Type B pancreatic cell (in vitro differentiated cells): Measurements from ENCODE around the gene NPB. TPM values are rescaled to one million over a fixed set of nuclear protein-coding genes. Genes with fewer than 3 reads are reported as not detected.
A peak's percentile ranks its signal among the peaks of the same experiment; 100 is the strongest.

ENCODE experiments used
- DNase-seq: peaks from one replicate; pipeline ENCODE4 v3.0.0; 2021; ENCODE audit warnings: mixed read lengths; ENCODE audit not compliant: unreplicated experiment; ENCODE audit errors: extremely low spot score
- H3K27ac Mint-ChIP-seq: 2 replicates; pipeline ENCODE4 v1.8.0; 2021; ENCODE audit warnings: mild to moderate bottlenecking, mixed read lengths
- H3K27me3 Mint-ChIP-seq: 2 replicates; pipeline ENCODE4 v1.8.0; 2021; ENCODE audit warnings: mixed read lengths
- H3K36me3 Mint-ChIP-seq: 2 replicates; pipeline ENCODE4 v1.8.0; 2021; ENCODE audit warnings: mixed read lengths
- H3K4me1 Mint-ChIP-seq: one replicate; pipeline ENCODE4 v1.8.0; 2021; ENCODE audit warnings: mixed read lengths; ENCODE audit not compliant: unreplicated experiment
- H3K4me3 Mint-ChIP-seq: 2 replicates; pipeline ENCODE4 v1.8.0; 2021; ENCODE audit warnings: mild to moderate bottlenecking, mixed read lengths
- H3K9me3 Mint-ChIP-seq: 2 replicates; pipeline ENCODE4 v1.8.0; 2021; ENCODE audit warnings: mixed read lengths
- total RNA-seq: library from RNA; stranded (reverse); gene quantifications from 2 replicates; pipeline ENCODE4 v1.2.1, GENCODE V29; 2021; ENCODE audit warnings: low replicate concordance
- TF ChIP-seq, protein P1 (sequence below): fragments of 200-600 bp; sonication (generic); conservative IDR thresholded peaks from 2 replicates; pipeline ENCODE4 v1.5.0; 2021; ENCODE audit warnings: antibody characterized with exemption, mild to moderate bottlenecking

NPB gene
- total RNA-seq, 1 donor from 2014 or later, result 2.5 TPM

- Mint-ChIP-seq H3K36me3 (peaks cover 10% of the 10 kb centered on the region), H3K4me1 (peaks cover 20% of the 10 kb centered on the region), H3K9me3 (no peaks in the 10 kb centered on the region), H3K27ac (peak overlapping the region; percentile 75), H3K4me3 (no peak overlapping the region), H3K27me3 (no peaks in the 10 kb centered on the region)
- no peak for DNase-seq
- TF ChIP-seq, protein P1, sequence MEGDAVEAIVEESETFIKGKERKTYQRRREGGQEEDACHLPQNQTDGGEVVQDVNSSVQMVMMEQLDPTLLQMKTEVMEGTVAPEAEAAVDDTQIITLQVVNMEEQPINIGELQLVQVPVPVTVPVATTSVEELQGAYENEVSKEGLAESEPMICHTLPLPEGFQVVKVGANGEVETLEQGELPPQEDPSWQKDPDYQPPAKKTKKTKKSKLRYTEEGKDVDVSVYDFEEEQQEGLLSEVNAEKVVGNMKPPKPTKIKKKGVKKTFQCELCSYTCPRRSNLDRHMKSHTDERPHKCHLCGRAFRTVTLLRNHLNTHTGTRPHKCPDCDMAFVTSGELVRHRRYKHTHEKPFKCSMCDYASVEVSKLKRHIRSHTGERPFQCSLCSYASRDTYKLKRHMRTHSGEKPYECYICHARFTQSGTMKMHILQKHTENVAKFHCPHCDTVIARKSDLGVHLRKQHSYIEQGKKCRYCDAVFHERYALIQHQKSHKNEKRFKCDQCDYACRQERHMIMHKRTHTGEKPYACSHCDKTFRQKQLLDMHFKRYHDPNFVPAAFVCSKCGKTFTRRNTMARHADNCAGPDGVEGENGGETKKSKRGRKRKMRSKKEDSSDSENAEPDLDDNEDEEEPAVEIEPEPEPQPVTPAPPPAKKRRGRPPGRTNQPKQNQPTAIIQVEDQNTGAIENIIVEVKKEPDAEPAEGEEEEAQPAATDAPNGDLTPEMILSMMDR, result no peak
Measured at GRCh38 chr17:81865733-81866439, 36.2 kb upstream of the NPB start.

GRCh38 chr17:81866440-81867169 is 35.4 kb upstream of the NPB start:
- no peak for DNase-seq
- peak overlapping the region; percentile 72 for H3K4me3 Mint-ChIP-seq
- peak overlapping the region; percentile 90 for H3K27ac Mint-ChIP-seq
- peaks cover 20% of the 10 kb centered on the region for H3K4me1 Mint-ChIP-seq
- H3K9me3 Mint-ChIP-seq, result no peaks in the 10 kb centered on the region
- TF ChIP-seq, protein P1, result no peak
- no peaks in the 10 kb centered on the region for H3K27me3 Mint-ChIP-seq
- peaks cover 10% of the 10 kb centered on the region for H3K36me3 Mint-ChIP-seq

DNA sequence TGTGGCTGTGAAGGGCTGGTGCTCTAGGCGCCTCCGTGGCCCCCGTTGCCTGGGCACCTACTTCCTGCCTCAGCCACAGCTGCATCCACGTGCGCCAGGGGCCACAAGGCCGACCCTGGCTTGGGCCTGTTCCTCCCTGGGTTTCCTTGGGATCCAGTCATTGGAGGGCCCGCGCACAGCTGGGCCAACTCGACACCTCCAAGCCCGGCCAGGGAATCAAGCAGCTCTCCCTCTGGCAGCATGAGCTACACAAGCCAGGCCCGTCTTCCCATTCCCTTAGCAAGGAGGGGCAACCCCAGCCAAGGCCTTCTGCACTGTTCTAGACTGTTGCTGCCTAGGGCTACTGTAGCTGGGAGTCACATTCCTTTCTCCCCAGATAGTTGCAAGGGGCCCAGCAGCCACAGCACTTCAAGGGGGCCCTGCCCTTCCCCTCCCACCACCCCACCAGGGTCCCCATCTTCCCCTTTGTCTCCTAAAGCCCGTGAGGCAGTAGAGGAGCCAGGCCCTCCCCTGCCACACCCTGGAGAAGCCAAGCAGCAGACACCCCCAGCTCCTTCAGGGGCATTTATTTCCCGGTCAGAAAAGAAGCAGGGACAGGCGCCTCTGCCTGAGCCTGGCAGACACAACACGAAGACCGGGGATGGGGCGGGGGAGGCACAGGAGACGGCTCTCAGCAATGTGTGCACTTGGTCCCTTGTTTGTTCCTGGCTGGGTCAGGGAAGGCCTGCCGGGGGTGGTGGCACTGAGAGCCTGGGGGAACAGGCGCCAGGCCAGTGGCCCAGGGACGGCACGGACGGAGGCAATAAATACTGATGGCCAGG is 34.7 kb upstream of the NPB start:
- TF ChIP-seq, protein P1, result no peak
- Mint-ChIP-seq H3K9me3 (no peaks in the 10 kb centered on the region), H3K4me3 (peak overlapping the region; percentile 72), H3K36me3 (peaks cover 10% of the 10 kb centered on the region), H3K27ac (peak overlapping the region; percentile 90), H3K4me1 (peaks cover 20% of the 10 kb centered on the region), H3K27me3 (no peaks in the 10 kb centered on the region)
- no peak for DNase-seq

DNA sequence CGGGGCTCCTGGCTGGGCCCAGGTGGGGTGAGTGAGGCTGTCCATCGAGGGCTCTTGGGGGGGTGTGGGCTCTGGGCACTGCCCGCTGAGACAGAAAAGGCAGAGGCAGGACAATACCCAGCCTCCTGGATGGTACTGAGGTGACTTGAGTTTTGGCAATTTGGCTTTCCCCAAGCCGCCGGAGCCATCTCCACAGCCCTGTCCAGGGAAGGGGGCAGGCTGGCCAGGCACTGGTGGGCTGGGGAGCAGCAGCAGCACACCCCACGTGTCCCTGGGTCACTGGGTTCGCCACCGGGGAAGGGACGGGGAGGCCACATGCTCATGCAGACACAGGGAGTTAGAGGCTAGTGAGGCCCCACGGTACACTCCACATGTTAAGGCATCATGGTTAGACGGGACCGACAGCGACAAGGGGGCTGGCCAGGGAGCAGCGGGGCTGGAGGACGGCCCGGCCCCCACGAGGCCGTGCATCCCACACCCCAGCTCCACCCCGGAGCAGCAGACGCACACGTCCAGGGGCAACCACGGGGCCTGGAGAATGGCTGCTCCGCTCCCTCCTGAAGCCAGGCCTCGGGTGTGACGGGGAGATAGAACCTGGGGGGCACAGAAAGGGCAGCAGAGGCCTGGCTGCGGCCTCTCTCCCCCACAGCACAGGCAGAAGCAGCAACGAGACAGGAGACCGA is 33.9 kb upstream of the NPB start:
- Mint-ChIP-seq H3K27ac (peak overlapping the region; percentile 90), H3K36me3 (peaks cover 5% of the 10 kb centered on the region), H3K4me3 (peak overlapping the region; percentile 72), H3K4me1 (peaks cover 15% of the 10 kb centered on the region), H3K9me3 (no peaks in the 10 kb centered on the region), H3K27me3 (no peaks in the 10 kb centered on the region)
- DNase-seq, result no peak
- TF ChIP-seq, protein P1, result no peak

DNA sequence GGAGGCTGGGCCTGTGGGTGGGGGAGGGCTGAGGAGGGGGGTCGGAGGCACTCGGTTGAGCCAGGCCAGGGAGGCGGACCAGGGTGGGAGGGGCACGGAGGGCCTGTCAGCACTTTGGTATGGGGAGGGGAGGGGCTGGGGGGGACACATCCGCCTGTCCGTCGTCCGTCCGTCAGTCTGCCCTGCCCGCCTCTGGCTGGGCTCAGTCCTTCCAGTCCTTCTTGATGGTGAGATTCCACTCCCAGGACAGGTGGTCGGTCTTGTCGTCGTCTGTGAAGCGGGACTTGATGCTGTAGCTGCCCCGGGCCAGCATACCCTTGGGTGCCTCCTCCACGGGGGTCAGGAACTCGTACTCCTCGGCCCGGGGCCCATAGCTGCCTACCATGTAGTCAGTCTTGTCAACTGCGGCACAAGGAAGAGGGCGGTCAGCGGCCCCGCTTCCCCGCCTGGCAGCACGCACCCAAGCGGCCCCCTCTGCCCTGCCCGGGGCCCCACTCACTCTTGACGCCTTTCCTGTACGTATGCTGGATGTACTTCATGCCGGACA is 33.3 kb upstream of the NPB start:
- peak overlapping the region; percentile 66 for H3K4me3 Mint-ChIP-seq
- peak overlapping the region; percentile 90 for H3K27ac Mint-ChIP-seq
- TF ChIP-seq, protein P1, result no peak
- peaks cover under 1% of the 10 kb centered on the region for H3K36me3 Mint-ChIP-seq
- peaks cover 11% of the 10 kb centered on the region for H3K4me1 Mint-ChIP-seq
- no peaks in the 10 kb centered on the region for H3K27me3 Mint-ChIP-seq
- no peak for DNase-seq
- H3K9me3 Mint-ChIP-seq, result no peaks in the 10 kb centered on the region
